Mucosa of rectum (tissue), 2 donors: ENCODE measurements around the gene MYF6.

Experiments used
- H3K27ac ChIP-seq, 2 donors: one replicate each; pipeline ENCODE4 v1.7.0; 2013; ENCODE audit warnings: inconsistent platforms in 2 of 2, low read depth in 2 of 2, low read length in 2 of 2
- H3K27me3 ChIP-seq, 2 donors: one replicate each; pipeline ENCODE4 v1.7.0; 2013; ENCODE audit warnings: low read length in 2 of 2; ENCODE audit not compliant: control insufficient read depth in 2 of 2, insufficient read depth in 2 of 2
- H3K36me3 ChIP-seq, 2 donors: one replicate each; pipeline ENCODE4 v1.7.0; 2013; ENCODE audit warnings: low read length in 2 of 2; ENCODE audit not compliant: control insufficient read depth in 2 of 2, insufficient read depth in 2 of 2
- H3K4me1 ChIP-seq, 2 donors: one replicate each; pipeline ENCODE4 v1.7.0; 2013; ENCODE audit warnings: low read length in 2 of 2, mild to moderate bottlenecking in 1 of 2; ENCODE audit not compliant: control insufficient read depth in 2 of 2, insufficient read depth in 2 of 2
- H3K4me3 ChIP-seq, 2 donors: one replicate each; pipeline ENCODE4 v1.7.0; 2013; ENCODE audit warnings: low read length in 2 of 2
- H3K9ac ChIP-seq, 2 donors: one replicate each; pipeline ENCODE4 v1.7.0; 2013; ENCODE audit warnings: low read length in 2 of 2, low read depth in 1 of 2, mild to moderate bottlenecking in 1 of 2
- H3K9me3 ChIP-seq, 2 donors: one replicate each; pipeline ENCODE4 v1.7.0; 2013; ENCODE audit warnings: low read length in 2 of 2; ENCODE audit not compliant: control insufficient read depth in 2 of 2
- donor health status: healthy.
- donor health status: Normal muscosa, but diverticular disease.

MYF6 gene

DNA sequence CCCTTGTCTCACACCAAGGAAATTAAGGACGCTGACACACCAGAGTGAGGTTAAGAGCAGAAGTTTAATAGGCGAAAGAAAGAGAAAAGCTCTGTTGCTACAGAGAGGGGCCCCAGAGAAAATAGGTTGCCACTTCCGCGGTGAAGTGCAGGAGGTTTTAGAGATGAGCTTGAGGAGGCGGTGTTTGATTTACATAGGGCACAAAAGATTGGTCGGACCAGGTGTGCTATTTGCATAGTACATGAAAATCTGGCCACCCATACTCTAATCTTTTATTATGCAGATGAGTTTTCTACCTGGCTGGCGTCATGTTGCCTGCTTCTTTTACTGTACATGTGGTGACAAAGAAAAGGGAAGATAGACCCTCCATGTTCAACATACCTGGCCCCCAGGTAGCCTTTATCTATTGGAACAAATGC is 23.3 kb upstream of the MYF6 start:
- no peaks in the 10 kb centered on the region for H3K36me3 ChIP-seq
- no peaks in the 10 kb centered on the region for H3K9me3 ChIP-seq
- no peak overlapping the region for H3K27ac ChIP-seq
- no peaks in the 10 kb centered on the region for H3K27me3 ChIP-seq
- H3K4me3 ChIP-seq = no peak overlapping the region
- no peak overlapping the region for H3K9ac ChIP-seq
- H3K4me1 ChIP-seq = no peaks in the 10 kb centered on the region

GRCh38 chr12:80690090-80690489 is 17.3 kb upstream of the MYF6 start:
- H3K4me1 ChIP-seq = no peaks in the 10 kb centered on the region
- H3K27me3 ChIP-seq = no peaks in the 10 kb centered on the region
- H3K9ac ChIP-seq = no peak overlapping the region
- no peak overlapping the region for H3K27ac ChIP-seq
- H3K4me3 ChIP-seq = no peak overlapping the region
- no peaks in the 10 kb centered on the region for H3K9me3 ChIP-seq
- no peaks in the 10 kb centered on the region for H3K36me3 ChIP-seq

DNA sequence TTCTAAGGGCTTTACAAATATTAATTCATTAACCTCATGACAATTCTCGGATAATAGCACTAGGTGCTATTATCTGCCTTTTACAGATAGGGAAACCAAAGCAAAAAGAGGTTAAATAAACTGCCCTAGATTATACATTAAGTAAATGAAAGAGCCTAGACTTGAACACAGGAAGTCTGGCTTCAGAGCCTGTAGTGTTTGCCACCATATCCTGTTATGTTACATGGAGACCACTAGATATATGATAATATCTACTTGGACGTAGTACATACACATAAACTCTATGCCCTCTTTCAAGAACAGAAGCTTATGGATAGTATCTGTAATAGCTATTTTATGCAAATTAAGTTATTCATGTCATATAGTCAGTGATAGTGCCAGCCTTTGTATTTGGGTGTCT is 16.9 kb upstream of the MYF6 start:
- Histone ChIP-seq H3K27me3 (no peaks in the 10 kb centered on the region), H3K36me3 (no peaks in the 10 kb centered on the region), H3K4me1 (no peaks in the 10 kb centered on the region), H3K4me3 (no peak overlapping the region), H3K27ac (no peak overlapping the region), H3K9me3 (no peaks in the 10 kb centered on the region), H3K9ac (no peak overlapping the region)

DNA sequence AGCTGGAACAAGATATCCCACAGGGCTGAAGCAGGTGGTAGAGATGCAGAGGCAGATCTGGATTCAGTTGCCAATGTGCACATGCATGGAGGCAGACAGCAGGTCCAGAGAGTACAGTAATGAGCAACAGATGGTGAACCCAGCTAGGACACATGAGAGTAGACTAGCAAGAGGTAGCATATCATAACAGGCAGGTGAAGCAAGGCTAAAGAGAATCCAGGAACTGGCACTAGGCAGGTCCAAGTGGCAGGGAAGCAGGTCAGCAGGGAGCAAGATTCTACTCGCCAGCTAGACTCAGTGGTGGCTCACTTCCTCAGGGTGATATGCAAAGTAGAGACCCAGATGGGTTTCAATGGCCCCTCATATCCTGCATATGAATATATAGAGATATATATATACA is 15.3 kb upstream of the MYF6 start:
- Histone ChIP-seq H3K4me3 (no peak overlapping the region), H3K27ac (no peak overlapping the region), H3K9ac (no peak overlapping the region), H3K27me3 (no peaks in the 10 kb centered on the region), H3K4me1 (no peaks in the 10 kb centered on the region), H3K36me3 (no peaks in the 10 kb centered on the region), H3K9me3 (no peaks in the 10 kb centered on the region)

- no peak overlapping the region for H3K9ac ChIP-seq
- no peak overlapping the region for H3K4me3 ChIP-seq
- no peaks in the 10 kb centered on the region for H3K36me3 ChIP-seq
- H3K9me3 ChIP-seq = no peaks in the 10 kb centered on the region
- H3K27me3 ChIP-seq = no peaks in the 10 kb centered on the region
- no peaks in the 10 kb centered on the region for H3K4me1 ChIP-seq
- no peak overlapping the region for H3K27ac ChIP-seq
Measured at GRCh38 chr12:80697270-80697887, 10.1 kb upstream of the MYF6 start.

DNA sequence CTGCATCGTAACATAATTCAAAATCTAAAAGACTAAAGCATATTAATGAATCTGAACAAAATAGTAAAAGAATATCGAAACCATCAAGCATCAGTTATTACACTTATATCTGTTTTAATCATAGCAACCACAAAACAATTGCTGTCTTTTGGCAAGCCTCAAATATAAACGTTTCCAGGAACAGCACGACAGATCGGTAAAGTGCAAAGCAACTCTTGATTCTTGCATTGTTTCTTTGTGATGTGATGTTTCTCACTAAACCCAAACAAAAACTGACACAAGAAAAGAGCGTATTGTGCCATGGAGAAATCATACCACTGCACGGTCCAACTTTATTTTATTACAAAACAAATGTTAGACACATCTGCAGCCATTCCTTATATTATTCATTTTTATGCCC is 9.2 kb upstream of the MYF6 start:
- Histone ChIP-seq H3K27me3 (no peaks in the 10 kb centered on the region), H3K27ac (no peak overlapping the region), H3K9ac (no peak overlapping the region), H3K9me3 (no peaks in the 10 kb centered on the region), H3K4me1 (no peaks in the 10 kb centered on the region), H3K36me3 (no peaks in the 10 kb centered on the region), H3K4me3 (no peak overlapping the region)

GRCh38 chr12:80698847-80699542 is 8.4 kb upstream of the MYF6 start:
- Histone ChIP-seq H3K4me1 (no peaks in the 10 kb centered on the region), H3K4me3 (no peak overlapping the region), H3K9me3 (no peaks in the 10 kb centered on the region), H3K9ac (no peak overlapping the region), H3K27me3 (no peaks in the 10 kb centered on the region), H3K36me3 (no peaks in the 10 kb centered on the region), H3K27ac (no peak overlapping the region)

DNA sequence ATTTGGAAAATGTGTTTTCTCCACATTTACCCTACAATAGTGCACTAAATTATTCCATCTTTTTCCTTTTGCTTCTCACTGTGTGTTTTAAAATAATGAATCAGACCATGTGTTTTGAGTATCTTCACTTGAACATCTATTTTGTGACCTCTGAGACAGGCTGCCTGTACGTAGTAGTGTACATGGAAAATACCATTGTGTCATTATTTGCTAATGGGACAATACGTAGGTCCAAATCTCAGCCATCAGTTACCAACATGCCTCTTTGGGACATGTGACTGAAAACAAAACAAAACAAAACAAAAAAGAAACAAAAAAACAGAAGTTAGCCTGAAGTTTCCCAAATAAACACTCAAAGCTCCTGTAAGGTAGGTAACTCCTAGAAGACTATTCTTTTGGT is 7.1 kb upstream of the MYF6 start:
- Histone ChIP-seq H3K9me3 (no peaks in the 10 kb centered on the region), H3K9ac (no peak overlapping the region), H3K36me3 (no peaks in the 10 kb centered on the region), H3K27me3 (no peaks in the 10 kb centered on the region), H3K27ac (no peak overlapping the region), H3K4me3 (no peak overlapping the region), H3K4me1 (no peaks in the 10 kb centered on the region)

GRCh38 chr12:80701388-80701787 is 6.0 kb upstream of the MYF6 start:
- Histone ChIP-seq H3K4me3 (no peak overlapping the region), H3K9ac (no peak overlapping the region), H3K27me3 (no peaks in the 10 kb centered on the region), H3K9me3 (no peaks in the 10 kb centered on the region), H3K4me1 (no peaks in the 10 kb centered on the region), H3K36me3 (no peaks in the 10 kb centered on the region), H3K27ac (no peak overlapping the region)

- Histone ChIP-seq H3K9me3 (no peaks in the 10 kb centered on the region), H3K27ac (no peak overlapping the region), H3K9ac (no peak overlapping the region), H3K36me3 (no peaks in the 10 kb centered on the region), H3K4me3 (peak overlapping the region in 1 of 2 donors; percentile 13), H3K4me1 (no peaks in the 10 kb centered on the region), H3K27me3 (no peaks in the 10 kb centered on the region)
Measured at GRCh38 chr12:80702889-80703805, 4.3 kb upstream of the MYF6 start.
